ENCODE results near the gene SIVA1. TPM values are rescaled to one million over a fixed set of nuclear protein-coding genes. Genes with fewer than 3 reads are reported as not detected.

The SIVA1 gene
- total RNA-seq, 1 experiment from 2014 or later, result 128 TPM

DNA sequence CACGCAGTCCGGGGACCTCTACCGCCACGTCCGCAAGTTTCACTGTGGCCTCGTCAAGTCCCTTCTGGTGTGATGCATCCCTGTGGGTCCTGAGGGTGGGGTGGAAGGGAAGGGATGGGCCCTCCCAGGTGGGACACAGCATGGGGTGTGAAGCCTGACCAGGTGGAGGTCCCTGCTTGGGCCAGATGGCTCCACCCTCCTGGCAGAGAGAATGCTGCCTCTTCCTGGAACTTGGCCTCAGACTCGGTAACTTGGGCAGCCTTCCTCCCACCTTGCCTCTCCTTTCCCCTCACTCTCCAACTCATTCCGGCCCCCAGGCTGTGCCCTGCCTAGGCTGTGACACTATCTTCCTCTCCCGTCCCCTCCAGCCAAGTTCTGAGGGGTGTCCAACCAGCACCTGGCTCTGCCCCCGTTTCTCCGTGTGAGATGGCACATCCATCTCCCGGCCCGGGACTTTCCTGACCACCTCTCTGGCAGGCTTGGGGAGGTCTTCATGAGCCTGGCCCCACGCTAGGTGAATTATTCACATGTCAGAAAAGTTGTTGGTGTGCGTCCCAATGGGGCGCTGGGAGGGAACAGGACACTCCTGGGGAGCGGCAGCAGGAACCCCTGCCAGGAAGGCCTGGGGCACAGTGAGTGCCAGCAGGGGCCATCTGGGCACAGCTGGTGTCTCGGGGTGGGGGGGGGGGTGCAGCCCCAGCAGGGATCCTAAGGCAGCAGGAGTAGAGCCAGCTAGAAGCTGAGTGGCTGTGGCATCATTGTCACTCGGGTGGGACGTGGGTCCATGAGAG lies 49.6 kb downstream of the SIVA1 start:
- peaks cover 16% of the 10 kb centered on the region for H3K4me1 Mint-ChIP-seq
- DNase-seq (ENCODE audit: low spot score), result no peak
- no peak for TF ChIP-seq RELA (CRISPR knock-in tag; IDR thresholded peaks at IDR 0.05; ENCODE audit: borderline replicate concordance)
- H3K27ac Mint-ChIP-seq, result no peak overlapping the region
- CTCF ChIA-PET, result interaction anchor here (0.6 to 3.0 kb wide), 3 partner anchors 23 to 34 kb away, joined by 3 to 18 read pairs (median 15); no protein-coding TSS in a partner anchor
- POLR2A ChIA-PET, result no interaction called here
- peaks cover 51% of the 10 kb centered on the region for H3K27me3 Mint-ChIP-seq (ENCODE audit: low read depth)
- H3K9me3 Mint-ChIP-seq, result peaks cover 11% of the 10 kb centered on the region
- H3K36me3 Mint-ChIP-seq, result no peaks in the 10 kb centered on the region
- no peak for ATAC-seq
- H3K4me3 Mint-ChIP-seq, result peak overlapping the region; percentile 47

GRCh38 chr14:104803280-104803911 lies 50.4 kb downstream of the SIVA1 start:
- Mint-ChIP-seq H3K27me3 (ENCODE audit: low read depth) (peaks cover 43% of the 10 kb centered on the region), H3K9me3 (peaks cover 11% of the 10 kb centered on the region), H3K36me3 (no peaks in the 10 kb centered on the region), H3K4me1 (peaks cover 16% of the 10 kb centered on the region), H3K4me3 (no peak overlapping the region), H3K27ac (no peak overlapping the region)
- DNase-seq (ENCODE audit: low spot score), result no peak
- ChIA-PET POLR2A (no interaction called here), CTCF (interaction anchor here (1.0 kb wide), 1 partner anchor 11 kb away, joined by 4 read pairs; no protein-coding TSS in a partner anchor)
- no peak for ATAC-seq
- TF ChIP-seq, protein P1, sequence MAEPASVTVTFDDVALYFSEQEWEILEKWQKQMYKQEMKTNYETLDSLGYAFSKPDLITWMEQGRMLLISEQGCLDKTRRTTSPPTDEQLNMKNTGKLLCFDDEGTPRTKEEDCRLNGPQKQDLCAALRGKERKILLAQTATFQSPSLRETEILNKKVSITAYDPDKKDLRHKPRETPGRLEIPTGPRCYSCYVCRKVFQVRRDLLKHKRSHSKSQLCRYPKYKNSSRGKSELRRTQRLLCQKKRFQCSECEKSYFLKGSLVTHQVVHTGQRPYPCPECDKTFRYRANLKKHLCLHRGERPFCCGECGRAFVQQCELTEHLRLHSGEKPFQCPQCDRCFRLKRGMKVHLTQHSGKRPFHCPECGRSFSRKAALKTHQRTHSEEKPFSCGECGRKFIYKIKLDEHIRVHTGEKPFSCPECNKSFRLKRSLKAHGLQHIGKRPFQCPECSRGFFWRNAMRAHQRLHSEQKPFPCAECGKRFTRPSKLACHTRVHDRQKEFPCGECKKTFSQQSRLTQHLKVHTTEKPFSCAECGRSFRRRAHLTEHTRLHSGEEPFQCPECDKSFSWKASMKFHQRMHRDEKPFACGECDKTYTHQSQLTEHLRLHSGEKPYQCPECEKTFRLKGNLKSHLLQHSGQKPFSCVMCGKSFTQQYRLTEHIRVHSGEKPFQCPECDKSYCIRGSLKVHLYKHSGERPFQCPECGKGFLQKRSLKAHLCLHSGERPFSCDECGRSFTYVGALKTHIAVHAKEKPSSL (CRISPR knock-in tag; conservative IDR thresholded peaks at IDR 0.05), result no peak
- TF ChIP-seq IRF2 (CRISPR knock-in tag; IDR thresholded peaks at IDR 0.05; ENCODE audit: borderline replicate concordance, low read depth), result no peak
- no peak for TF ChIP-seq SMAD3 (CRISPR knock-in tag; IDR thresholded peaks at IDR 0.05; ENCODE audit: borderline replicate concordance)
- TF ChIP-seq, protein P2, sequence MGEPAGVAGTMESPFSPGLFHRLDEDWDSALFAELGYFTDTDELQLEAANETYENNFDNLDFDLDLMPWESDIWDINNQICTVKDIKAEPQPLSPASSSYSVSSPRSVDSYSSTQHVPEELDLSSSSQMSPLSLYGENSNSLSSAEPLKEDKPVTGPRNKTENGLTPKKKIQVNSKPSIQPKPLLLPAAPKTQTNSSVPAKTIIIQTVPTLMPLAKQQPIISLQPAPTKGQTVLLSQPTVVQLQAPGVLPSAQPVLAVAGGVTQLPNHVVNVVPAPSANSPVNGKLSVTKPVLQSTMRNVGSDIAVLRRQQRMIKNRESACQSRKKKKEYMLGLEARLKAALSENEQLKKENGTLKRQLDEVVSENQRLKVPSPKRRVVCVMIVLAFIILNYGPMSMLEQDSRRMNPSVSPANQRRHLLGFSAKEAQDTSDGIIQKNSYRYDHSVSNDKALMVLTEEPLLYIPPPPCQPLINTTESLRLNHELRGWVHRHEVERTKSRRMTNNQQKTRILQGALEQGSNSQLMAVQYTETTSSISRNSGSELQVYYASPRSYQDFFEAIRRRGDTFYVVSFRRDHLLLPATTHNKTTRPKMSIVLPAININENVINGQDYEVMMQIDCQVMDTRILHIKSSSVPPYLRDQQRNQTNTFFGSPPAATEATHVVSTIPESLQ (CRISPR knock-in tag; IDR thresholded peaks at IDR 0.05), result no peak
- TF ChIP-seq RELA (CRISPR knock-in tag; IDR thresholded peaks at IDR 0.05; ENCODE audit: borderline replicate concordance), result no peak
- no peak for TF ChIP-seq NFYB (CRISPR knock-in tag; conservative IDR thresholded peaks at IDR 0.05; ENCODE audit: low read depth)
- TF ChIP-seq ATF1 (CRISPR knock-in tag; IDR thresholded peaks at IDR 0.05), result no peak
- no peak for TF ChIP-seq ZMAT4 (CRISPR knock-in tag; IDR thresholded peaks at IDR 0.05)
- TF ChIP-seq ZNF263 (CRISPR knock-in tag; IDR thresholded peaks at IDR 0.05; ENCODE audit: low read depth), result no peak
- no peak for TF ChIP-seq PRRX2 (CRISPR knock-in tag; IDR thresholded peaks at IDR 0.05)
- TF ChIP-seq CBFB (CRISPR knock-in tag; IDR thresholded peaks at IDR 0.05; ENCODE audit: low read depth), result no peak

GRCh38 chr14:104803912-104804410 lies 51.0 kb downstream of the SIVA1 start:
- CTCF ChIA-PET, result interaction anchor here (1.0 kb wide), 1 partner anchor 11 kb away, joined by 4 read pairs; no protein-coding TSS in a partner anchor
- H3K4me3 Mint-ChIP-seq, result no peak overlapping the region
- no peak for DNase-seq (ENCODE audit: low spot score)
- H3K27me3 Mint-ChIP-seq (ENCODE audit: low read depth), result peaks cover 37% of the 10 kb centered on the region
- H3K27ac Mint-ChIP-seq, result no peak overlapping the region
- H3K36me3 Mint-ChIP-seq, result no peaks in the 10 kb centered on the region
- TF ChIP-seq TEAD4 (CRISPR knock-in tag; IDR thresholded peaks at IDR 0.05), result no peak
- TF ChIP-seq NFATC4 (CRISPR knock-in tag; IDR thresholded peaks at IDR 0.05), result no peak
- TF ChIP-seq, protein P3, sequence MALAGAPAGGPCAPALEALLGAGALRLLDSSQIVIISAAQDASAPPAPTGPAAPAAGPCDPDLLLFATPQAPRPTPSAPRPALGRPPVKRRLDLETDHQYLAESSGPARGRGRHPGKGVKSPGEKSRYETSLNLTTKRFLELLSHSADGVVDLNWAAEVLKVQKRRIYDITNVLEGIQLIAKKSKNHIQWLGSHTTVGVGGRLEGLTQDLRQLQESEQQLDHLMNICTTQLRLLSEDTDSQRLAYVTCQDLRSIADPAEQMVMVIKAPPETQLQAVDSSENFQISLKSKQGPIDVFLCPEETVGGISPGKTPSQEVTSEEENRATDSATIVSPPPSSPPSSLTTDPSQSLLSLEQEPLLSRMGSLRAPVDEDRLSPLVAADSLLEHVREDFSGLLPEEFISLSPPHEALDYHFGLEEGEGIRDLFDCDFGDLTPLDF (CRISPR knock-in tag; IDR thresholded peaks at IDR 0.05), result no peak
- POLR2A ChIA-PET, result no interaction called here
- ATAC-seq, result no peak
- peaks cover 10% of the 10 kb centered on the region for H3K4me1 Mint-ChIP-seq
- H3K9me3 Mint-ChIP-seq, result peaks cover 11% of the 10 kb centered on the region
